Dermis blood vessel endothelial cell (primary cell): ENCODE data around the gene RGS5. TPM values are rescaled to one million over a fixed set of nuclear protein-coding genes. Genes with fewer than 3 reads are reported as not detected.
"Not testable (repeated sequence)": the region's sequence is repeated elsewhere in the genome, so short reads cannot be mapped to it uniquely, and the experiment has no call there.

ENCODE experiments used
- DNase-seq: peaks from one replicate; pipeline ENCODE4 v3.0.0; 2010
- total RNA-seq: library from RNA; depleted of rRNA; stranded (reverse); fragments of >200 nt; gene quantifications from 2 replicates; pipeline ENCODE4 v1.2.3, GENCODE V29; 2014

RGS5 gene
- total RNA-seq: 1.6 and 5.3 TPM in 2 replicates

- DNase-seq: peak; percentile 35
These were observed at the start of gene RGS5 for GRCh38 chr1:163202833-163203451. Gene RGS5 (minus strand): TSS chr1:163202916. CDS start chr1:163202835, 81 bp downstream.

GRCh38 chr1:163250382-163250974, 47.8 kb upstream of the RGS5 start:
- no peak for DNase-seq

DNA sequence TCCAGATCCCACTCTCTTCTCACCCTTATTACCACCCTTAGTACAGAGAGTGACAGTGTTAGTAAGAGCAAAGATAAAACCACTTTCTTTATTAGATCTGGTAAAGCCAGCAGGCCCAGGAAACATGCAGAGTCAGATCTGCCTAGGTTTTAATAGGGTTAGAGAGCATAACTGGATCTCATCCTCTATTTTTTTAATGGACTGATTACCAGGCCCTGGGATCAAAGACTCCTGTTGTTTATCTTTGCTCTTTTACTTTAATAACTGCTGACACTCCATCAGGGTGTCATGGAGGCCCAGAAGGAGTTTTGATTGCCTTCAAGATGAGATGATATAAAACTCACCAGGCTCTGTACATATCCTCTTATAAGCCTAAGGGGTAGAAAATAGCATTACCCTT, 45.3 kb upstream of the RGS5 start:
- no peak for DNase-seq

GRCh38 chr1:163244648-163245047, 41.9 kb upstream of the RGS5 start:
- DNase-seq: not testable (repeated sequence)

GRCh38 chr1:163241746-163242145, 39.0 kb upstream of the RGS5 start:
- DNase-seq: no peak

GRCh38 chr1:163240705-163241104, 38.0 kb upstream of the RGS5 start:
- no peak for DNase-seq

- DNase-seq: not testable (repeated sequence)
These were observed 30.9 kb upstream of the RGS5 start for GRCh38 chr1:163233643-163234042.

- DNase-seq: peak; percentile 46
These were observed 28.7 kb upstream of the RGS5 start for GRCh38 chr1:163231385-163231784.

GRCh38 chr1:163230827-163231226, 28.1 kb upstream of the RGS5 start:
- DNase-seq: no peak

DNA sequence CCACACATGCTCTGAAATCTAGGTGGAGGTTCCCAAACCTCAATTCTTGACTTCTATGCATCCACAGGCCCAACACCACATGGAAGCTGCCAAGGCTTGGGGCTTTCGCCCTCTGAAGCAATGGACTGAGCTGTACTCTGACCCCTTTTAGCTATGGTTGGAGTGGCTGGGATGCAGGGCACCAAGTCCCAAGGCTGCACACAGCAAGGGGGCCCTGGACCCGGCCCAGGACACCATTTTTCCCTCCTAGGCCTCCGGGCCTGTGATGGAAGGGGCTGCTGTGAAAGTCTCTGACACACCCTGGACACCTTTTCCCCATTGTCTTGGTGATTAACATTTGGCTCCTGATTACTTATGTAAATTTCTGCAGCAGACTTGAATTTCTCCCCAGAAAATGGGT, 25.6 kb upstream of the RGS5 start:
- DNase-seq: not testable (repeated sequence)

- no peak for DNase-seq
These were observed 24.4 kb upstream of the RGS5 start for GRCh38 chr1:163227126-163227525.

DNA sequence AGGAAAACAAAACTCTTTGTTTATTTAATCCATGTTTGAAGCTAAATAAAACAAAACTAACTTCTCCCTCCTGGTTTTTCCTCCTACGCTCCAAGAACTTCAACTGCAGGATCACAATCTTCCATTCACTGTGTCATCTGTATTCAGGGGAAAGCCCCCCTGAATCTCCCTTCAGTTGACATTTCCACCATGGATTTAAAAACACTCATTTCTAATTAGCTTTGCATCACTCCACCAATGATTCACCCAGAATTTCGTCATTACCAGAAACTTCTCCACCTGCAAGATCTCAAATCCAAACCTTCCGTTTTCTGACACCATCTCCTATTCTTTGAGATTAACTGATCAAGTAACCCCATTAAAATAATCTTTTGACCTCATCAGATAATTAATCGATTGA, 10.9 kb upstream of the RGS5 start:
- no peak for DNase-seq

- DNase-seq: no peak
These were observed 9.0 kb upstream of the RGS5 start for GRCh38 chr1:163211667-163212066.

DNA sequence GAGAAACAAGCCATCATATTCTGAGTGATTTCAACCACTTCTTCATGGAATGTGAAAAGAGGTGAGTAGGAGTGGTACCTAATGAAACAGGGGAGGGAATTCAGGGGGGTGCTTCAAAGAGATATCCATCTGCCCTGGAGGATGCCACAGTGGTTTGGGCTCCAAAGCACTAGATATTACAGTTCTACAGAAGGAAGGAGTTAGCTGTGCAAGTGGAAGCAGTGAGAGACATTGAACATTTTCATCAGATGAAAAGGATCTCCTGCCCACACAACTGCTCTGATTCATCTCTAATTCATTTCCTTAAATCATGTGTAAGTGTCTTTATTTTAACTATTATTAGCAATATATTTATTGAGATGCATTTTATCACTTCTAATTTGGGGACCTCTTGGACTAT, 2.8 kb upstream of the RGS5 start:
- DNase-seq: peak; percentile 18

GRCh38 chr1:163203561-163203960, 845 bp upstream of the RGS5 start:
- DNase-seq: no peak

DNA sequence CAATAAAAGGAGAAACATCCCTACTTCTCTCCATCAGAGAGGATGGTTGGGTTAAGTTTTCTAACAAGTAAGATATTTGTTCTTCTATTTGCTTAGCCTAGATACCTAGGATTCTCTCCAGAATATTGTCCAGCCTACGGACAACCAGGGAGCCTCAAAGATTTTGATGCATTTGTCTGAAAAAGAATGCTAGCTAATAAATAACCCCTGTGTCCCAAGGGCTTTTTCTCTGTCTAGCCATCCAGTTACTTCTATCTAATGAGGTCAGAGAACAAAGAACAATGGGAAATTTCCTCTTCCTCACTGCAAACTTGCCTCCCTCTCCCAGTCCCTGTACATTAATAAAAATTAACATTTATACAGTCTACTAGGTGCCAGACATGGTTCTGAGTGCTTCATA, 810 bp downstream of the RGS5 start:
- peak; percentile 29 for DNase-seq

DNA sequence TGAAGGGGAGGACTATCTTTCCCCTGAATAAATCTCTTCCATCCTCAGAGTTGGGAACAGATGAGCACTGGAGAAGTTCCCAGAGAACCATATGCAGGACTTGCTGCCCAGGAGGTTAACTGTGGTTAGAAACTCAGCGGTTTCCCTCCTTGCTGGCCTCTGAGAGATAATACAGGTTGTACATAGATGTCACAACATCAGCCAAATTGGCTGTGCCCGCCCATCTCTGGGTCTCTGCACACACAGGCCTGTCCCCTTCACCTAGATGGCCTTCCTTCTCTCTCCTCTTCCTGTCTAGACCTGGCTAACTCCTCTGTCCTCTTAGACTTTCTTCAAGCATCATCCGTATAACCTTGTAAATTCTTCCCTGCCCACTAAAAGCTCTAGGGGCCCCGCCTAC, 5.7 kb downstream of the RGS5 start:
- no peak for DNase-seq

DNA sequence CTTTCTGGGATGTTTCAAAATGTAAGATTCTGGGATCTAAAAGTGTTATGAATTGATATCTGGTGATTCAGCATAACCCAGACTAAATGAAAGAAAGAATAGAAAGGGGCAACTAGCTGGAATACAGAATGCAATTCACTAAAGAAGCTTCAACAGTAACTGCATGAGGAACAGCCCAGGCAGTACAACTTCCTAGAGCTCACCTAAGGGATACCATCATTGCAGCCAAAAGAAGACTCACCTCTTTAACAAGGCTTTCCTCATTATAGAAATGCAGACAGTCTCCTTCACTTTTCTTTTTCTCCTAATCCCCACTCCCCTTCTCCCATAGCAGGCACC, 6.3 kb downstream of the RGS5 start:
- no peak for DNase-seq

GRCh38 chr1:163195728-163196448, 6.8 kb downstream of the RGS5 start:
- peak; percentile 94 for DNase-seq

DNA sequence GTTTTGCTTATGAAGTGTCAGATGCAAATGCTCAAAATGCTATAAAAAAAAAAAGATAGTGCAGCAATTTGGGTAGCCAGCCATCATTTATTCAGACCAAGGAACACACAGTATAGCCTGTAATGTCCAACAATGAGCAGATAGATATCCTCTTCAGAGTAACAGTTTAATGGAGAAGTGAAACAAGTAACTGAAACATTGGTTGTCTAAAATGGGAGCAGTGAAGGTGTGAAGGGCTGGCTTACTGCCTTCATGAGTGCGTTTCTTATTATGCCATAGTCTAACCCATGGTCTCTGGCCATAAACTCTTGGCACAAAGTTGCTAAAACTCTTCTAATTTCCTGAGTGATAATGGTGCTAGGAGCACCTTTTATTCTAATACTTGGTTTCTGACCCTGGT, 11.4 kb downstream of the RGS5 start:
- DNase-seq: no peak

- no peak for DNase-seq
These were observed 13.8 kb downstream of the RGS5 start for GRCh38 chr1:163188947-163189346.

DNA sequence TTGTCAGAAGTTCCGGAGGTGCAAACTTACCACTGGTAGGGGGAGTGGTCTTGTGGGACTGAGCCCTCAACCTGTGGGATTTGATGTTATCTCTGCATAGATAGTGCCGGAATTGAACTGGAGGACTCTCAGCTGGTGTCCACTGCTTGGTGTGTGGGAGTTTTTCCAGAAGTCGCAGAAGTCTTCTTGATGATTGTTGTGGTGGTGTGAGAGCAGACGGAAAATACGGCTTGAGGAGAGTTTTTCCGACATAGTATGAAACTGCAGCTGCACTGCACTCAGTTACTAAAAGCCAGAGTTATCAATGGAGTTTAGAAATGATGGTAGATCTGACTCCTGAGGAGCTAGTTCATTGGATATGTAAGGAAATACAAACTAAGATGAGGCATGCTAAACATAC, 14.9 kb downstream of the RGS5 start:
- no peak for DNase-seq

- DNase-seq: no peak
These were observed 15.9 kb downstream of the RGS5 start for GRCh38 chr1:163186862-163187261.

GRCh38 chr1:163182330-163182949, 20.3 kb downstream of the RGS5 start:
- no peak for DNase-seq
